Psoas muscle (tissue), 8 donors: Measurements from ENCODE around the gene MYRIP. TPM values are rescaled to one million over a fixed set of nuclear protein-coding genes. Genes with fewer than 3 reads are reported as not detected.

Experiments used
- ATAC-seq, 4 donors: fragments of 200-7000 bp; cut with Tn5 transposase; one replicate each; pipeline ENCODE4 v1.9.1; 2020; ENCODE audit warnings: moderate library complexity in 3 of 4, mild to moderate bottlenecking in 2 of 4
- DNase-seq, 2 donors: peaks; one replicate each; pipeline ENCODE4 v3.0.0-alpha.2; 2020
- H3K27ac ChIP-seq: fragments of 200-600 bp; one replicate; pipeline ENCODE4 v1.8.0; 2022
- H3K27me3 ChIP-seq, 3 donors: fragments of 200-600 bp in 1 of 3; one replicate each; pipeline versions ENCODE4 v1.6.1 to v1.8.0; 2013 to 2022; ENCODE audit warnings: low read length in 2 of 3, mild to moderate bottlenecking in 2 of 3, moderate library complexity in 1 of 3; ENCODE audit not compliant: insufficient read depth in 3 of 3
- H3K36me3 ChIP-seq, 2 donors: fragments of 200-600 bp in 1 of 2; one replicate each; pipeline versions ENCODE4 v1.6.1 to v1.8.0; 2013 to 2022; ENCODE audit warnings: low read depth in 1 of 2, mild to moderate bottlenecking in 1 of 2, moderate library complexity in 1 of 2; ENCODE audit not compliant: insufficient read depth in 1 of 2
- H3K4me1 ChIP-seq: fragments of 200-600 bp; one replicate; pipeline ENCODE4 v1.8.0; 2022
- H3K4me3 ChIP-seq: fragments of 200-600 bp; one replicate; pipeline ENCODE4 v1.8.0; 2022; ENCODE audit warnings: mild to moderate bottlenecking
- H3K9me3 ChIP-seq: fragments of 200-600 bp; one replicate; pipeline ENCODE4 v1.8.0; 2022
- CTCF ChIP-seq: fragments of 200-600 bp; IDR thresholded peaks from one replicate; pipeline ENCODE4 v1.8.0; 2022; ENCODE audit warnings: antibody characterized with exemption
- WGBS, 3 donors: extraction: QIAGEN DNeasy Blood & Tissue Kit; methylation state at CpG; one replicate each; pipeline versions ENCODE4 v1.1.6 to v1.1.7; 2013; 5-methylcytosine and 5-hydroxymethylcytosine counted together
- intact Hi-C, 2 donors: fragments of 100-400 bp; cut with DNase I; formaldehyde crosslinking; loops; one replicate each; pipeline versions ENCODE4 v1.11.0 to v1.14.2; 2022
- polyA plus RNA-seq, 3 donors: library from polyadenylated mRNA; stranded (reverse); fragments of 200-250 nt; gene quantifications; one replicate each; pipeline ENCODE4 v1.2.3, GENCODE V29; 2013
- total RNA-seq, 4 donors: library from RNA; stranded (reverse); fragmentation: NEBNext Ultra II Directional in 2 of 4; extraction: Animal tissue kit (Norgen Biotek cat#: 25700) in 2 of 4; gene quantifications; one replicate each; pipeline versions ENCODE4 v1.2.1 to v1.2.4, GENCODE V29; 2021 to 2023
- donor health status: healthy with polysubstance abuse.
- donor health status: DM: no; HTN: no; CAD: no; lungs with moderate emphysema.
- donor health status: Bipolar disorder and iron deficiency.
- donor health status: healthy.
- donor health status: DM: yes; HTN: yes; CAD: no.
- donor health status: DM: no; HTN: no; CAD: no.
- donor health status: DM: no; HTN: no; CAD: no.
- donor health status: DM: yes; HTN: yes; CAD: no.

MYRIP gene
- total and polyA plus RNA-seq, 7 donors = 0.35 to 2.8 (median 1.1) TPM

GRCh38 chr3:39980058-39980457 lies 170.6 kb downstream of the MYRIP start:
- no peaks in the 10 kb centered on the region for H3K36me3 ChIP-seq
- H3K9me3 ChIP-seq = no peaks in the 10 kb centered on the region
- 49 to 71% (median 57%) methylated on average over 4 of the region's 4 CpGs for WGBS, 3 donors
- no peaks in the 10 kb centered on the region for H3K4me1 ChIP-seq
- no peaks in the 10 kb centered on the region for H3K27me3 ChIP-seq
- TF ChIP-seq CTCF = no peak
- no peak overlapping the region for H3K4me3 ChIP-seq
- DNase-seq = no peak
- no peak overlapping the region for H3K27ac ChIP-seq
- intact Hi-C loops = no loop called here
- ATAC-seq = no peak

- Histone ChIP-seq H3K27me3 (no peaks in the 10 kb centered on the region), H3K9me3 (no peaks in the 10 kb centered on the region), H3K36me3 (no peaks in the 10 kb centered on the region), H3K4me1 (no peaks in the 10 kb centered on the region), H3K27ac (no peak overlapping the region), H3K4me3 (no peak overlapping the region)
- DNase-seq (no peak), ATAC-seq (no peak)
- WGBS, 3 donors = 75 to 76% (median 76%) methylated on average over 3 of the region's 3 CpGs
- intact Hi-C loops = no loop called here
- TF ChIP-seq CTCF = no peak
Observed at GRCh38 chr3:39980781-39981180, 171.4 kb downstream of the MYRIP start.

DNA sequence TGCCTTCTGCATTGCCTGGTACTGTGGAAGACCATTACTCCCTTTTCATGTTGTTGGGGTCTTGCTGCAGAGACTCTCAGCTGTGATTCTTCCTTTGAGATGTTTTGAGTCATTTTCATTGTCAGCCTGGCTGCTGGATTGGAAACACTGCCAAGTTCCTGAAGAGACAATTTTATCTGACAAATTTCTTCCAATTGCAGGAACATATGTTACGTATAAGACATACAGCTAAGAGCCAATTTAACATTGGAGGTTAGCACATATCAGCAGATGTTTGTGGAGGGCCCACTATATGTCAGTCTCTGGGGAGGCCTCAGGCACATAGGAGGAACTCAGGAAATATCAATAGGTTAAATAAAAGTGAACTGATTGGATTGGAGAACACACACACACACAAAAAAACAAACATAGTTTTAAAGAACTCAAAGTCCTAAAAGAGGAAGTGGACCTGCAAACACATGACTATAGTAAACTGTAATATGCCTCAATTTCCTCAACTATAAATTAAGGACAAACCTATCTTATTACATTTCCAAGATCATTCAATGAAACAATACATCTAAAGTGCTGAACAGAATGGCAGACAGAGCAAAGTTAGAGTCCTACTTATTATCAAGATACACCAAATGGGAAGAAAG lies 172.3 kb downstream of the MYRIP start:
- Histone ChIP-seq H3K27ac (no peak overlapping the region), H3K4me3 (no peak overlapping the region), H3K4me1 (no peaks in the 10 kb centered on the region), H3K36me3 (no peaks in the 10 kb centered on the region), H3K9me3 (no peaks in the 10 kb centered on the region), H3K27me3 (no peaks in the 10 kb centered on the region)
- 56 to 82% (median 78%) methylated on average over 1 of the region's 1 CpG for WGBS, 3 donors
- no peak for ATAC-seq
- DNase-seq = no peak
- TF ChIP-seq CTCF = no peak
- intact Hi-C loops = no loop called here

DNA sequence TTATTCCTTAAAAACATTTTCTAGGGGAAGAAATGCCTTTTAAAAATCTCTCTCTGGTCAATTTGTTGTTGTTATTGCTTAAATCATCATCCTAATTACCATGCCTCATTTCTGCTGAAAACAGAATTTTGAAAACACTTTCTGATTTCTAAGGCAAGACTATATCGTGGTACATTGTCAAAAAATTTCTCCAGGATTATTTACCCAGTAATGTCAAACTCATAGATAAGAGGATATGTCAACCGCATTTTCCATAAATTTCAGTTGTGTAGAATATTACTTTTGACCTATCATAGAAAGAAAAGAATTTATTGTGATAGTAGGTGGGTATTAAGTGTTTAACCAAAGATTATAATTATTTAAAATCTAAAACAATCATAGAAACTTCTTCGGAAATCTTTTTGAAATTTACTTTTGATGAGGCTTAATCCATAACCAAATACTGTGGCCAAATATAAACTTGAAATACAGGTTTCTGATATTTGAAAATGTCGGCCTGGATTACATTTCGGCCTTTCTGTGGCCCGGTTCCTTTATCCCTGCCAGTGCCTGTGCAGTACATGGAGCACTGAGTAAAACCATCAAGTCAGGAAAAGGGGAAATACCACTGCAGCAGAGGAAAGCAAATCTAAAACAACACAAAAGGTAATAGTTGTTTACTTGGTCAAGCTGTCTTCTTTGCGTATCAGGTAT lies 173.4 kb downstream of the MYRIP start:
- WGBS, 3 donors = 82 to 94% (median 90%) methylated on average over 7 of the region's 7 CpGs

More for the DNA sequence above, 173.4 kb downstream of the MYRIP start:
- TF ChIP-seq CTCF = no peak
- H3K9me3 ChIP-seq = no peaks in the 10 kb centered on the region
- intact Hi-C loops = no loop called here
- H3K36me3 ChIP-seq = no peaks in the 10 kb centered on the region
- no peak overlapping the region for H3K4me3 ChIP-seq
- no peak for DNase-seq
- no peak overlapping the region for H3K27ac ChIP-seq
- no peak for ATAC-seq
- H3K27me3 ChIP-seq = no peaks in the 10 kb centered on the region
- no peaks in the 10 kb centered on the region for H3K4me1 ChIP-seq
